ENCODE measurements around the gene PTAFR. TPM values are rescaled to one million over a fixed set of nuclear protein-coding genes. Genes with fewer than 3 reads are reported as not detected.

The PTAFR gene
- total RNA-seq, 1 experiment from 2014 or later: 0.09 TPM

DNA sequence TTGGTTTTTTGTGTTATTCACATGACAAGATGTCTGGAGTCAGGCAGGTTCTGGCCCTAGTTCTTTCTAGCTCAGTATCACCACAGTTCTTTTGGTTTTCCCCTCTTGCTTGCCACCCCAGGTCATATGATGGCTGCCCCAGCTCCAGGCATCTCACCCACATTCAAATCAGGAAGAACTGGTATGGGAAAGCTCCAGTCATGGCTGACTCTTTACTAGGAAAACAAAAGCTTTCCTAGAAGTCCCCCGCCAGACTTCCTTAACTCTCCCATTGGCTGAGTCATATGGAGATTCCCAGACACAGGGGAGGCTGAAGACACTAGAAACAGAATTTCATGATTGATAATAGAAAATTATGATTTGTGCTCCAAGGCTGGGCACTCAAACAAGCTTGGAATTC lies 65.9 kb downstream of the PTAFR start:
- BruUV-seq (replicated peaks): no TSS peak
- CTCF ChIA-PET: no interaction called here

DNA sequence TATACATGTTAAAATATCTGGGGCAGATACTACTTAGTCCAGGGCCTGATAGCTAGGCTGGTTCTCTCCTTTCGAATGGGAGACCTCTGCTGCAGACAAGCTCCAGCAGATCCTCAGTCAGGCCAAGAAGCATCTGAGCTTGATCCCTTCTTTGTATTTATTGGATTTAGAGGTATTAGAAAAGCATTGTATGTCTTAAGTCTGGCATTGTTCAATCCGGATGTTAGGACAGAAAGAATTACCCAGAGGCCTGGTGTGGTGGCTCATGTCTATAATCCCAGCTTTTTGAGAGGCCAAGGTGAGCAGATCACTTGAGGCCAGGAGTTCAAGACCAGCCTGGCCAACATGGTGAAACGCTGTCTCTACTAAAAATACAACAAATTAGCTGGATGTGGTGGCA lies 66.9 kb downstream of the PTAFR start:
- TF ChIP-seq, protein P1, sequence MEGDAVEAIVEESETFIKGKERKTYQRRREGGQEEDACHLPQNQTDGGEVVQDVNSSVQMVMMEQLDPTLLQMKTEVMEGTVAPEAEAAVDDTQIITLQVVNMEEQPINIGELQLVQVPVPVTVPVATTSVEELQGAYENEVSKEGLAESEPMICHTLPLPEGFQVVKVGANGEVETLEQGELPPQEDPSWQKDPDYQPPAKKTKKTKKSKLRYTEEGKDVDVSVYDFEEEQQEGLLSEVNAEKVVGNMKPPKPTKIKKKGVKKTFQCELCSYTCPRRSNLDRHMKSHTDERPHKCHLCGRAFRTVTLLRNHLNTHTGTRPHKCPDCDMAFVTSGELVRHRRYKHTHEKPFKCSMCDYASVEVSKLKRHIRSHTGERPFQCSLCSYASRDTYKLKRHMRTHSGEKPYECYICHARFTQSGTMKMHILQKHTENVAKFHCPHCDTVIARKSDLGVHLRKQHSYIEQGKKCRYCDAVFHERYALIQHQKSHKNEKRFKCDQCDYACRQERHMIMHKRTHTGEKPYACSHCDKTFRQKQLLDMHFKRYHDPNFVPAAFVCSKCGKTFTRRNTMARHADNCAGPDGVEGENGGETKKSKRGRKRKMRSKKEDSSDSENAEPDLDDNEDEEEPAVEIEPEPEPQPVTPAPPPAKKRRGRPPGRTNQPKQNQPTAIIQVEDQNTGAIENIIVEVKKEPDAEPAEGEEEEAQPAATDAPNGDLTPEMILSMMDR (conservative IDR thresholded peaks at IDR 0.05; ENCODE audit: low read depth, low read length): no peak
- no peak for TF ChIP-seq EZH2 (IDR thresholded peaks at IDR 0.05; ENCODE audit: borderline replicate concordance, low read depth, low read length, poor library complexity, severe bottlenecking)
- no peak overlapping the region for H3K27ac ChIP-seq (ENCODE audit: low read depth, low read length, poor library complexity, severe bottlenecking)
- DNase-seq (ENCODE audit: low spot score): no peak
- no peak overlapping the region for H3K4me3 ChIP-seq (ENCODE audit: low read depth, low read length, poor library complexity, severe bottlenecking)
- H3K4me1 ChIP-seq (ENCODE audit: insufficient read depth, low read length, poor library complexity, severe bottlenecking): no peaks in the 10 kb centered on the region
- no TSS peak for BruUV-seq (replicated peaks)
- ChIA-PET CTCF (no interaction called here), POLR2A (ENCODE audit: low non-redundant PET) (no interaction called here)
- no peaks in the 10 kb centered on the region for H3K36me3 ChIP-seq (ENCODE audit: insufficient read depth, low read length, poor library complexity, severe bottlenecking)
- no peaks in the 10 kb centered on the region for H3K27me3 ChIP-seq (replicated peaks; ENCODE audit: insufficient read depth, low read depth, low read length, poor library complexity)
- H3K9me3 ChIP-seq (ENCODE audit: low read depth, low read length, poor library complexity, severe bottlenecking): no peaks in the 10 kb centered on the region
- intact Hi-C loops (cut with micrococcal nuclease; ENCODE audit: unreplicated experiment): no loop called here

More for the DNA sequence above, 65.9 kb downstream of the PTAFR start:
- TF ChIP-seq, protein P1 (conservative IDR thresholded peaks at IDR 0.05; ENCODE audit: low read depth, low read length): no peak
- TF ChIP-seq EZH2 (IDR thresholded peaks at IDR 0.05; ENCODE audit: borderline replicate concordance, low read depth, low read length, poor library complexity, severe bottlenecking): no peak
- Histone ChIP-seq H3K27me3 (replicated peaks; ENCODE audit: insufficient read depth, low read depth, low read length, poor library complexity) (no peaks in the 10 kb centered on the region), H3K4me1 (ENCODE audit: insufficient read depth, low read length, poor library complexity, severe bottlenecking) (no peaks in the 10 kb centered on the region), H3K4me3 (ENCODE audit: low read depth, low read length, poor library complexity, severe bottlenecking) (no peak overlapping the region), H3K36me3 (ENCODE audit: insufficient read depth, low read length, poor library complexity, severe bottlenecking) (no peaks in the 10 kb centered on the region), H3K27ac (ENCODE audit: low read depth, low read length, poor library complexity, severe bottlenecking) (no peak overlapping the region), H3K9me3 (ENCODE audit: low read depth, low read length, poor library complexity, severe bottlenecking) (no peaks in the 10 kb centered on the region)
- no peak for DNase-seq (ENCODE audit: low spot score)
- POLR2A ChIA-PET (ENCODE audit: low non-redundant PET): no interaction called here
- intact Hi-C loops (cut with micrococcal nuclease; ENCODE audit: unreplicated experiment): no loop called here

DNA sequence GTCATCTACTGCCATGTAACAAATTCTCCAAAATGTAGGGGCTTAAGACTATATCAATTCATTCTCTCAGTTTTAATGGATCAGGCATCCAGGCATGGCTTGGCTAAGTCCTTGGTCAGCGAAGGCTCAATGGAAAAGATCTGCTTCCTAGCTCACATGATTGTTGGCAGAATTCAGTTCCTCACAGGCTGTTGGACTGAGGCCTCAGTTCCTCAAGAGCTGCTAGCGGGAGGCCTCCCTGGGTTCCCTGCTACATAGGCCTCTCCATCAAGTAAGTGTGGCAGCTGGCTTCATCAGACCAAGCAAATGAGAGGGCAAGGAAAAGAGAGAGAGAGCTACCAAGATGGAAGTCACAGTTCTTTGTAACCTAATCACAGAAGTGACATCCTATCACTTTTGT lies 68.5 kb downstream of the PTAFR start:
- no TSS peak for BruUV-seq (replicated peaks)
- intact Hi-C loops (cut with micrococcal nuclease; ENCODE audit: unreplicated experiment): no loop called here
- H3K9me3 ChIP-seq (ENCODE audit: low read depth, low read length, poor library complexity, severe bottlenecking): no peaks in the 10 kb centered on the region
- H3K36me3 ChIP-seq (ENCODE audit: insufficient read depth, low read length, poor library complexity, severe bottlenecking): no peaks in the 10 kb centered on the region
- TF ChIP-seq, protein P1 (conservative IDR thresholded peaks at IDR 0.05; ENCODE audit: low read depth, low read length): no peak
- TF ChIP-seq EZH2 (IDR thresholded peaks at IDR 0.05; ENCODE audit: borderline replicate concordance, low read depth, low read length, poor library complexity, severe bottlenecking): no peak
- ChIA-PET CTCF (no interaction called here), POLR2A (ENCODE audit: low non-redundant PET) (no interaction called here)
- H3K27me3 ChIP-seq (replicated peaks; ENCODE audit: insufficient read depth, low read depth, low read length, poor library complexity): no peaks in the 10 kb centered on the region
- no peak overlapping the region for H3K4me3 ChIP-seq (ENCODE audit: low read depth, low read length, poor library complexity, severe bottlenecking)
- H3K4me1 ChIP-seq (ENCODE audit: insufficient read depth, low read length, poor library complexity, severe bottlenecking): no peaks in the 10 kb centered on the region
- no peak for DNase-seq (ENCODE audit: low spot score)
- no peak overlapping the region for H3K27ac ChIP-seq (ENCODE audit: low read depth, low read length, poor library complexity, severe bottlenecking)
